ENCODE data around the gene PFN1.

GRCh38 chr17:4948166-4948930, at the start of gene PFN1:
- TF ChIP-seq EZH2phosphoT487 (IDR thresholded peaks at IDR 0.05; ENCODE audit: low read depth, severe bottlenecking, unreplicated experiment) (no peak), CTCF (IDR thresholded peaks at IDR 0.05; ENCODE audit: poor library complexity) (no peak)
